DND-41 (cell line): ENCODE results near the gene NCSTN.

Source experiments
- ATAC-seq: fragments of 200-7000 bp; cut with Tn5 transposase; 3 replicates; pipeline ENCODE4 v1.9.1; 2021; ENCODE audit warnings: low read depth; ENCODE audit not compliant: insufficient read depth
- DNase-seq: peaks from one replicate; pipeline ENCODE4 v3.0.0-alpha.2; 2020
- H2AFZ ChIP-seq: 2 replicates; pipeline ENCODE4 v1.6.0; 2012; ENCODE audit warnings: low read depth, low read length
- H3K27ac ChIP-seq: 2 replicates; pipeline ENCODE4 v1.5.1; 2012; ENCODE audit warnings: low read length, inconsistent platforms
- H3K27me3 ChIP-seq: fragments of 200-600 bp; sonication (generic); 2 replicates; pipeline ENCODE4 v1.6.0; 2012; ENCODE audit warnings: low read length, mild to moderate bottlenecking, inconsistent platforms; ENCODE audit not compliant: insufficient read depth, poor library complexity
- H3K36me3 ChIP-seq: 2 replicates; pipeline ENCODE4 v1.5.1; 2012; ENCODE audit warnings: low read length, inconsistent platforms; ENCODE audit not compliant: insufficient read depth
- H3K4me1 ChIP-seq: 2 replicates; pipeline ENCODE4 v1.5.1; 2012; ENCODE audit warnings: mild to moderate bottlenecking, low read length; ENCODE audit not compliant: insufficient read depth
- H3K4me2 ChIP-seq: 2 replicates; pipeline ENCODE4 v1.6.0; 2012; ENCODE audit warnings: mild to moderate bottlenecking, moderate library complexity, low read length, inconsistent platforms; ENCODE audit not compliant: insufficient read depth
- H3K4me3 ChIP-seq, 2 experiments: fragments of 200-600 bp in 1 of 2; shearing (Covaris generic) in 1 of 2; 2 replicates each; pipeline ENCODE4 v1.5.1; 2012 to 2016; ENCODE audit warnings: inconsistent platforms in 2 of 2, low read length in 2 of 2, mild to moderate bottlenecking in 2 of 2, low read depth in 1 of 2, moderate library complexity in 1 of 2
- H3K79me2 ChIP-seq: 2 replicates; pipeline ENCODE4 v1.6.0; 2012; ENCODE audit warnings: low read length, inconsistent platforms; ENCODE audit not compliant: insufficient read depth
- H3K9ac ChIP-seq: 2 replicates; pipeline ENCODE4 v1.6.0; 2012; ENCODE audit warnings: low read depth, mild to moderate bottlenecking, inconsistent platforms, low read length, moderate library complexity
- H3K9me3 ChIP-seq: 2 replicates; pipeline ENCODE4 v1.5.1; 2012; ENCODE audit warnings: low read length, moderate library complexity, mild to moderate bottlenecking, inconsistent platforms; ENCODE audit not compliant: insufficient read depth, severe bottlenecking
- H4K20me1 ChIP-seq: 2 replicates; pipeline ENCODE4 v1.6.0; 2012; ENCODE audit warnings: low read length; ENCODE audit not compliant: insufficient read depth
- EZH2 ChIP-seq: IDR thresholded peaks from 3 replicates; pipeline ENCODE4 v1.6.1; 2012; ENCODE audit warnings: borderline replicate concordance, low read depth, mild to moderate bottlenecking, moderate library complexity, low read length, inconsistent platforms; ENCODE audit not compliant: severe bottlenecking
- TF ChIP-seq, protein P1 (sequence below): IDR thresholded peaks from 2 replicates; pipeline ENCODE4 v1.5.1; 2012; ENCODE audit warnings: borderline replicate concordance, low read length, moderate library complexity, mild to moderate bottlenecking; ENCODE audit not compliant: poor library complexity, severe bottlenecking; ENCODE audit errors: extremely low read depth

Gene NCSTN

DNA sequence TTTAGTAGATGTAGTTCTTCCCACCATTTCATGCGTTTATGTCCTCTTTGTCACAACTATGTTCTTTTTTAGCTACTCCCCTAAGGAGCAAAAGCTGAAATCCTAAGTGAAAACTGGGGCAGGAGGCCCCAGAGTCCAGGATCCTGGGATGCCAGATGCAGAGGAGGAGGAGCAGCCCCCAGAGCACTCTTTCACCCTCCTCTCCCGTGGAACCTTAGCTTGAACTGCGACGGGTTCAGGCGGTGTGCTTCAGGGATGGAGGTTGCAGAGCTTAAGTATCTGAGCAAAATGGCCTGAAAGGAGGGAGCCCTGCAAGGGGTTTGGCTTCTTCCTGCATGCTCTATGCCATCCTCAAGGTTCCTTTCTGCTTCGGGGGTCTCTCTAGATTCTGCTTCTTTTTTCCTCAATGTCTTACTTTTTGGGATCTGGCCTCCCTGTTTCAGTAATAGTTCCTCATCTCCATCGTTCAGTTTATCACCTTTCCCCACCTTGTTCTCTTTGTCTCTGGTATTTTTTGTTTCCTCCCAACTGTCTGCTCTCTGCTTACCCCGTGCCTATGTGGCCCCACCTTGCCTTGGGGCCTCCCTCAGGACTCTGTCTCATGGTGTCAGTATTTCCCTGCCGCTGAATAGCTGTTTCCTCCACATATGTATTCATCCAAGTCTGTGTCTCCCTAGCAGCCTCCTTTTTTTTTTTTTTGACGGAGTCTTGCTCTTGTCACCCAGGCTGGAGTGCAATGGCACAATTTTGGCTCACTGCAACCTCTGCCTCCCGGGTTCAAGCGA is 21.0 kb downstream of the NCSTN start:
- H4K20me1 ChIP-seq, result no peaks in the 10 kb centered on the region
- no peak overlapping the region for H3K4me2 ChIP-seq
- H3K27ac ChIP-seq, result no peak overlapping the region
- no peak overlapping the region for H3K4me3 ChIP-seq
- H3K36me3 ChIP-seq, result peaks cover 4% of the 10 kb centered on the region; the same call in 1 of the 2 replicates
- H3K9ac ChIP-seq, result no peak overlapping the region
- peaks cover 4% of the 10 kb centered on the region for H3K27me3 ChIP-seq
- H3K79me2 ChIP-seq, result no peaks in the 10 kb centered on the region
- no peak for DNase-seq
- TF ChIP-seq, protein P1, sequence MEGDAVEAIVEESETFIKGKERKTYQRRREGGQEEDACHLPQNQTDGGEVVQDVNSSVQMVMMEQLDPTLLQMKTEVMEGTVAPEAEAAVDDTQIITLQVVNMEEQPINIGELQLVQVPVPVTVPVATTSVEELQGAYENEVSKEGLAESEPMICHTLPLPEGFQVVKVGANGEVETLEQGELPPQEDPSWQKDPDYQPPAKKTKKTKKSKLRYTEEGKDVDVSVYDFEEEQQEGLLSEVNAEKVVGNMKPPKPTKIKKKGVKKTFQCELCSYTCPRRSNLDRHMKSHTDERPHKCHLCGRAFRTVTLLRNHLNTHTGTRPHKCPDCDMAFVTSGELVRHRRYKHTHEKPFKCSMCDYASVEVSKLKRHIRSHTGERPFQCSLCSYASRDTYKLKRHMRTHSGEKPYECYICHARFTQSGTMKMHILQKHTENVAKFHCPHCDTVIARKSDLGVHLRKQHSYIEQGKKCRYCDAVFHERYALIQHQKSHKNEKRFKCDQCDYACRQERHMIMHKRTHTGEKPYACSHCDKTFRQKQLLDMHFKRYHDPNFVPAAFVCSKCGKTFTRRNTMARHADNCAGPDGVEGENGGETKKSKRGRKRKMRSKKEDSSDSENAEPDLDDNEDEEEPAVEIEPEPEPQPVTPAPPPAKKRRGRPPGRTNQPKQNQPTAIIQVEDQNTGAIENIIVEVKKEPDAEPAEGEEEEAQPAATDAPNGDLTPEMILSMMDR, result no peak
- no peak for TF ChIP-seq EZH2
- no peak overlapping the region for H2AFZ ChIP-seq
- no peak for ATAC-seq
- H3K4me1 ChIP-seq, result no peaks in the 10 kb centered on the region
- H3K9me3 ChIP-seq, result no peaks in the 10 kb centered on the region

DNA sequence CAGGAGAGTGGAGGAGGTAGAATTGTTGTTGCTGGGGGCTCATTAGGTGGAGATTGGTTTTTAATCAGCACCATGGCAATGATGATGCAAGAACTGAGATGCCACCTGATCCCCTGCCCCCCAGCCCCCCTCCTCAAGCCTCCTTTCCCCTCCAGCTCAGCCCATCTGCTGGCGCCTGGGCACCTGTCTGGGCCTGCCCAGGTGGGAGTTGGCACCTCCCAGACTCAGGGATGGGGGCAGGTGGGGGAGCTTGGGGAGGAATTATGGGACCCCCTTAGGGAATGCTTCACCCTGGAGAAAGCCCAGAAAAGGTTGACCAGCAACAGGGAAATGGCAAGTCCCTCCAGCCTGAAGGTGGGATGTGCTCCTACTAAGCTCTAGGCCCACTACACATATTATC is 22.1 kb downstream of the NCSTN start:
- Histone ChIP-seq H3K4me1 (no peaks in the 10 kb centered on the region), H3K4me2 (no peak overlapping the region), H3K9ac (no peak overlapping the region), H3K27ac (no peak overlapping the region), H3K4me3 (no peak overlapping the region), H3K27me3 (peaks cover 4% of the 10 kb centered on the region), H3K79me2 (no peaks in the 10 kb centered on the region), H3K9me3 (no peaks in the 10 kb centered on the region), H4K20me1 (no peaks in the 10 kb centered on the region), H3K36me3 (no peaks in the 10 kb centered on the region; the same call in 1 of the 2 replicates), H2AFZ (no peak overlapping the region)
- DNase-seq (no peak), ATAC-seq (no peak)
- TF ChIP-seq EZH2, result no peak
- TF ChIP-seq, protein P1, result no peak

DNA sequence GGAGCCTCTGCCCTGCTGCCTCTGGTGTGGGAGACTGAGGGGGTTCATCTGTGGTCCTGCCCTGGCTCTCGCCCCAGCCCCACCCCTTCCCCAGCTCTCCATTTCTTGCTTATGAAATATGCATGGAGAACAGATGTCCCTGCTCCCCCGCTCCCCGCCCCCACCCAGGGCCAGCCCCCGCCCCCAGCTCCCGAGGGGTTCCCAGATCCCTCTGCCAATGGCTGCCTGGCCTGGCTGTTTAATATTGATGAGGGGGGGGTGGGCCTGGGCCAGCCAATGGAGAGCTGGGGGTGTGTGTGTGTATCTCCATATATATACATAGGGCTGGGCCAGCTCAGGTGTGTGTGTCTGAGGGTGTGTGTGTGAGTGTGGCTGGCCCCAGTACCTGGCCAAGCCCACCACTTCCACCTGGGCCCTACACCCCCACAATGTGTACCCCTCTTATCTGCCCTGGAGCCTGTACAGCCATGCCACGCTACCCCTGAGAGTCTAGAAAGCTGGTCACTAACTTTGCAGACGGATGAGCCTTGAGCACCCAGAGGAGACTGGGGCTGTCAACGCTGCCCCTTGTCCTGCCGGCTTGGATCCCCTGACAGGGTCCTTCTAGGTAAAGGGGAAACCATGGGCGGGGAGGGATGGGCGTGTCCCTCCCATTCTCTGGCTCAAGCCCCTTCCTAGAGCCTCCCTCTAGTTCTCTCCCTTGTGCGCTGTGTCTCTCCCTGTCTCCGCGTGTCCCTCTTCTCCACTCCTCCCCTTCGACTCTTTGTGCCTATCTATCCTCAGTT is 23.7 kb downstream of the NCSTN start, which contains the start of gene NHLH1:
NHLH1 (plus strand) TSS at position 341 of the 785 bp plus-strand sequence. CDS start 3,661 bp downstream, outside the sequence.
- H3K79me2 ChIP-seq, result no peaks in the 10 kb centered on the region
- H3K27me3 ChIP-seq, result peaks cover 4% of the 10 kb centered on the region
- DNase-seq (no peak), ATAC-seq (peak; percentile 33; the same call in 1 of the 3 replicates)
- no peak within 1 kb of the TSS for H3K27ac ChIP-seq
- H3K4me2 ChIP-seq, result no peak within 1 kb of the TSS
- no peaks in the 10 kb centered on the region for H3K36me3 ChIP-seq
- H3K4me1 ChIP-seq, result no peaks in the 10 kb centered on the region
- H3K9me3 ChIP-seq, result no peaks in the 10 kb centered on the region
- H4K20me1 ChIP-seq, result no peaks in the 10 kb centered on the region
- H2AFZ ChIP-seq, result no peak within 1 kb of the TSS
- no peak for TF ChIP-seq EZH2
- TF ChIP-seq, protein P1, result no peak
- H3K9ac ChIP-seq, result no peak within 1 kb of the TSS
- no peak within 1 kb of the TSS for H3K4me3 ChIP-seq
